HG03097 (cell line): ENCODE measurements around the gene ANXA2.
"Not testable (repeated sequence)": the region's sequence is repeated elsewhere in the genome, so short reads cannot be mapped to it uniquely, and the experiment has no call there.

Experiments
- ATAC-seq: cut with Tn5 transposase; IDR thresholded peaks from one replicate; pipeline ENCODE4 v1.9.1; 2021; ENCODE audit not compliant: unreplicated experiment, low FRiP score

ANXA2 gene

DNA sequence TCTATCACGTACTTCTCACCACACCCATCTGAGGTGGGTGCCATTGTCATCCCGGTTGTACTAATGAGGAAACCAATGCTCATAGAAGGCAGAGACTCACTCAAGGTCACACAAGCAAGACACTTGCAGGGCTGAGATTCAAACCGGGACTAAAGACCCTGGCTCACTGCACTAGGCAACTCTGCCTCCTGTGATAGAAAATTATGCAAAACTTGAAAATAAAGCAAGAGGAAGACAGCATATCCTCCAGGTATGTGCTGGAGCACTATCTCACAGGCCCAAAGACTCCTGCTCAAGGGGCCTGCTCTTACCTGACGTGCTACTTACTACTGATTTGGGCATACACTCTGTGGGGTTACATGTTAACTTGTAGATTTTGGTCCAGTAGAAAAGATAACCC lies 25.6 kb downstream of the ANXA2 start:
- ATAC-seq: no peak

DNA sequence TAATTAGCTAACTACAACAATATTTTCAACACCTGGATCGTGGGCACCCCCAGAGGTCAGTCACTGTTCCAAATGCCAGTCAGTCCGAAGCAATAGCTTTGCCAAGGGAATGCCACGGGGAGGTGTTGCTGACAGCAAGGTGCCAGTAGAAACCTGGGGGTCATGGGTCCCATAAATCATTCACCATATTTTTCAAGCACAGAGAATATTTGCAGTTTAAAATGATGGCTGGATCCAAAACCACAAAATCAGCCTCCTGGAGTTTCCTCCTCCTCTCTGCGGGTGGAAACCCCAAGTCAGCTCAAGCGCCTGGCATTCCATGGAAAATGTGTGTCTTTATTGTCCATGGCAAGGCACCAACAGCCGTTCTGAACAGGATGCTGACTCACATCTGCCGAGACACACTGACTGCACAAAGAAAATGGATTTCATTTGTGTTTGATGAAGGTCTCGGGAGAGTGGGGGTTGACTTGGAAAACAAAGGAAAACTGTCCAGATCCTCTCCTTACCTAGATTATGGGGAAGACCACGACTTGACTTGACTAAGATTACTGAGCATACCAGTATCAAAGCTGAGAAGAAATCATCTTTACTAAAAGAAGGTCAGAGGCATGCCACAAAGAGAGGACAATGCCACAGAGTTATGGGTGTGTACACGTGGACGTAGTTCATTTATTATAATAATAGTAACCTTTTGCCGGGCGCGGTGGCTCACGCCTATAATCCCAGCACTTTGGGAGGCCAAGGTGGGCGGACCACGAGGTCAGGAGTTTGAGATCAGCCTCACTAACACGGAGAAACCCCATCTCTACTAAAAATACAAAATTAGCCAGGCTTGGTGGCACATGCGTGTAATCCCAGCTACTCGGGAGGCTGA lies 26.4 kb downstream of the ANXA2 start:
- no peak for ATAC-seq

DNA sequence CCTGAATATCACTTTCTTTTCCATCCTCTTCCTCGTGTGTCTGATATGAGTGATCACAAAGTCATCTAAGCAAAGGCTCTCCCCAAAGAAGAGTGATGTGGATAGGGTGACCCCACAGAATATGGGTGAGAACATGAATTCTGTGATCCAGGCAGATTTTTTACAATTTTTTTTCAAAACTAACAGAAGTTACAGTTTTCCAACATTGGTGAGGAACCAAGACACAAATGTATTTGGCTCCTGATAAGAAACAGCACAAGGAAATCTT lies 27.0 kb downstream of the ANXA2 start:
- no peak for ATAC-seq

DNA sequence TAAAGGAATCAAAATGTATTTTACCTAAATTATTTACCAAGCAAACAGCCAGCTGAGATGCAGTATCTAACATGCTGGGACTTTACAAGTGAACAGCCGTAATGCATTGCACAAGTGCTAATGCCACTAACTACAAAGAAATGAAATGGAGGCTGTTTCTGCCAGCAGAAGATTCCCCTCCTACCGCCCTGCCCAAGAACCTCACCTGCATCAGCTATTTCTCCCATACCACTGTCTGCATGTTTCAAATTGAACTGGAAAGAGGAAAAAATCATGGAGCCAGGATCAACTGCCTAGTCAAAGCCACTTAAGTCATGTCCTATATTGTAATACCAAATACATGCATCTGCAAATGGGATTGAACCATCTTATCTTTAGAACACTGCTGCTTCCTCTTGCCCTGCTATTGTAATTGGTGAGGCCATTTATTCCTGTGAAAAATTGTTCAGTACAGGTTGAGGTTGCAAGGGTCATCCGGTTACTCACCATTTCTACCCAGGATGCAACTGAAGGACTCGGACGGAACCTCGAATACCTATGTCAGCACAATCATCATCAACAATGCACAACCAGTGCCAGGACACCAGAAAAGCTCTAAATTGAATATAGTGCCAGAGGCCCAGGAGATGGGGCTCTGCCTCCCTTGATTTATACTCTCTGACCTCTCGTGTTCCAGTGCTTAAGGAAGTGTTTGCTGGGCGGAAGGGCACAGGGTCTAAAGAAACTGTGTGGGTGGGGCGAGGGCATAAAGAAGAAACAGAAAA lies 27.5 kb downstream of the ANXA2 start:
- no peak for ATAC-seq

DNA sequence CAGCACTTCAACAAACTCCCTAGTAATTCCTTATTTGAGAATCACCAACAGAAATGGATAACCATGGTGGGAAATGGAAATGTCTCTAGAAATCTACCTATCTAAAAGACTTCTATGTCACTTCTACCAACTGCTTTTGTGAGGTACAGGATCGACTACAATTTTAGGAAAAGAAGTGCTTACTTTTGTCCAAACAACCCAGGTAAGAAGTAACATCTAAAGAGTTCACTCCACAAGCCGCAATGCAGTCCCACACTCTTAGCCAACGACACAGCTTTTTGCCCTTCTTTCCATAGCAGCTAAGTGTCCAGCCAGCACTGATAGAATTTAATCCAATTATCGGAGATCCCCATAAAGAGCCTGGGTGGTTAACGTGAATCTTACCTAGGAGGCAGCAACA lies 28.1 kb downstream of the ANXA2 start:
- ATAC-seq: no peak

DNA sequence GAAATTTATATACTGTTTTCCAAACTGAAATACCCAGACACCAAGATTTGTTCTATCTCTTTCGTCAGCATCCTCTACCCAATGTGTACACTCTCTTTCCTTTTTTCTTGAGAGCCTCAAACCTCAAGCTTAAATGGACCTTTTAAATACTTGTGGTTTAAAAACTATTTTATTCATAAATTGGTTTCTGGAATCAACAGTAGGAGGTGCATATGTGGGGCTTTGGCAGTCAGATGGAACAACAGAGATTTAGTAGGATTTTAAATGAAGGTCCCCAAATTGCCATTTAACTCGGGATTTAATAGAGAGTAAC lies 33.2 kb downstream of the ANXA2 start:
- no peak for ATAC-seq

DNA sequence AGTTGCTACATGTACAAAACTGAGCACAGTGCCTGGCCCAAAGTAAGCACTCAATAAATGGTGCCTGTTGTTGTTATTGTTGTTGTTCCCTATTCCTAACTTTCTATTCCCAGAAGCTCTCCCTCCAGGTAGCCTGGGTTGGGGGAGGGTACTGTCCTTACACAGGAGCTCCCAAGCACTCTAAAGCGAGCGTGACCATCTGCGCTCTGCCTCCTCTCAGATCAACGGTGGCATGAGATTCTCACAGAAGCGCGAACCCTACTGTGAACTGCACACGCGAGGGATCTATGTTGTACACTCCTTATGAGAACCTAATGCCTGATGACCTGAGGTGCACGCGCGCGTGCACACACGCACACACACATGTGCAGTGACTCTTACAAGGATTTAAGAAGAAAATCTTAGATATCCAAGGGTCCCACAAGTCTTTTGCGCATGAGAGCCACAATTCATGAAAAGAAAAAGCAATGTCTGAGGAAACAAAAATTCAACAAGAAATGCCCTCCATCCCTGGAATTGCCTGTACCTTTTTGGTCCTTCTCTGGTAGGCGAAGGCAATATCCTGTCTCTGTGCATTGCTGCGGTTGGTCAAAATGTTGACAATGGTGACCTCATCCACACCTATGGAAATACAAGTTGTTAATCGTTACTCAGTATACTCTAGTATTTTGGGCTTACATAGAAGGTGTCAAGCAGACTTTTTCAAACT lies 33.7 kb downstream of the ANXA2 start:
- ATAC-seq: no peak

DNA sequence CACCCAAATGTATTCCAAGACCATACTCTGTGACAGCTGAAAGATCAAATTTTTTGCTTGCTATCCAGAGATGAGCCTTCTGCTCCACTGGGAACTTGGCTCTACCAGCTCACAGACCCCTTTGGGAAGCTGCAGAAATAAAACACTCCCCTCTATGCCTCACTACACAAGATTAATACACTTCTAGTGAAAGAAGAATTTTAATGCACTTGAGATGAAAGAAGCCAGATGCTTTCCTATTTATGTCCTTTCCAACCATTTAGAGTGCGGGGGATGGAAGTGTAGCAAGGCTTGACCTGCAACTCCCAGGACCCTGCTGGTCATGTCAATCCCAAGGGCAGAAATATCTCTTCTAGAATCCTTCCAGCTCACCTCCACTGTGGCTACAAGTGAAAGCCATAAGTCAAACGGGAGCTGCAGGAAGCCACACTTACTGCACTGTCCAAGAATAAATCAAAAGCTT lies 34.7 kb downstream of the ANXA2 start:
- no peak for ATAC-seq

DNA sequence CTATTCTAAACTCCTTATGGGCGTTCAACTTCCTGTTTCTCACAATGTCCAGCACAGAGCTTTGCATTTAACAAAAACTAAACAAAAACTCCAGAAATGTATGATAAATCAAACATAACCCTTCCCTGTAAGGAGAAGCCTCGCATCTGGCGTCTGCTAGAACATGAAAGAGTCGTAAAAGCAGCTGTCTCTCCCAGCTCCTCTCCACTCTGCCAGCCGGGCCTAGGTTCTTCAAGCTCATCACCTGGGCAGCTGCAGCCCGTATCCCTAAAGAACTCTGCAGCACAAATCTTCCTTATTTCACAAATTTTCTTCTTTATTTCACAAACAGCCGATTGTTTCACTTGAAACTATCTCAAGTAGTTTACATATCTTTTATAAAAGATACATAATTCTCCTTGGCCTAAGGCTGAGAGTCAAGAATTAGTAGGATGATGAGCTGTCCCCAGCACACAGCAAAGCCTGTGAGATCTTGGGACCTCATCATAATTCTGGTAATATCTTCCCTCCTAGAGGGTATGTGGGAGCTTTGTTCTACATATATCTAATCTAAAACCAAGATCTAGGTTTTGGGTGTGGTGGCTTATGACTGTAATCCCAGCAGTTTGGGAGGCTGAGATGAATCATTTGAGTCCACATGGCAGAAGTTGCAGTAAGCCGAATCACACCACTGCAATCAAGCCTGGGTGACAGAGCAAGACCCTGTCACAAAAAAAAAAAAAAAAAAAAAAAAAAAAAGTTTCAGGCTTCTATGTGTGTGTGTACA lies 35.3 kb downstream of the ANXA2 start:
- ATAC-seq: no peak

DNA sequence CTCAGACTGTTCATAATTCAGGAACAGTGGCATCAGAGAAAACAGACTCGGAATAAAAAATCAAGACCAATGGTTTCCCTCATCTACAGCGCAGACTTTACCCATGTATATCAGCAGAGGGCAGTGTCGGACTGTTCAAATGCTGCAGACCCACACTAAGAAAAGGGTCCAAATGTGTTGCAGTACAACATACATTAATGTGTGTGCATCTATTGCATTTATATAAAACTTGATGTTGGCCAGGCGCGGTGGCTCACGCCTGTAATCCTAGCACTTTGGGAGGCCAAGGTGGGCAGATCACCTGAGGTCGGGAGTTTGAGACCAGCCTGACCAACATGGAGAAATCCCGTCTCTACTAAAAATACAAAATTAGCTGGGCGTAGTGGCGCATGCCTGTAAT lies 38.0 kb downstream of the ANXA2 start:
- not testable (repeated sequence) for ATAC-seq

DNA sequence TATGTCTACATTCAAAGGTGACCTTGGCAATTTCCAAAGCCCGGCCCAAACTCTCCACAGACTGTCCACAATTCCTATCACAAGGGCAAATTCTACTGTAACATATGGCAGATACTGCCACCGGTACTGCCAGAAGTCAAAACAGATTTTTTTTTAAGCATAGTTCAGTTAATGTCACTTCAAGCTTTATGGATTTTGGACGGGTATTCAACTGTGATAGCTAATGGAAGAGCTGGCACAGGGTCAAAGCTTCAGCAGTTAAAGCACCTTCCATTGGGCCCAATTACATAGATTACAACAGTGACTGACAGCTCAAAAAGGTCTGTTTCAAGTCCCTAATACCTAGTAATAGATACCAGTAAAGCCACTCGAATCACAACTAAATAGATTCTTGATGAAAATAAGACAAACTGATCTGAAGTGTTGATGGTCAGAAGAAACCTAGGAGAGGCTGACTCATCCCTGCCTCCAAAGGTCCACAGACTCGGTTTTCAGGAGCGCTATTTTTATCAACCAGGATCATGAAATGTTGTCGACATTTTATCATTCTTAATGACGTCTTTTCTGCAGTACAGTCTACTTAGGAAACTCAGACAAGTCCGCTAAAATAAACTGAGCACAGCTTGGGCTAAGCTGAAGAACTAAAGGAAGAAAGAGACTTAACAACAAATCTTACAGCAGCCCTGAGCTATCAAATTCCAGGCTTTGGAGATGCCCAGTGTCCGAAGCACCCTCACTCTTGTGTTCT lies 38.7 kb downstream of the ANXA2 start:
- no peak for ATAC-seq

DNA sequence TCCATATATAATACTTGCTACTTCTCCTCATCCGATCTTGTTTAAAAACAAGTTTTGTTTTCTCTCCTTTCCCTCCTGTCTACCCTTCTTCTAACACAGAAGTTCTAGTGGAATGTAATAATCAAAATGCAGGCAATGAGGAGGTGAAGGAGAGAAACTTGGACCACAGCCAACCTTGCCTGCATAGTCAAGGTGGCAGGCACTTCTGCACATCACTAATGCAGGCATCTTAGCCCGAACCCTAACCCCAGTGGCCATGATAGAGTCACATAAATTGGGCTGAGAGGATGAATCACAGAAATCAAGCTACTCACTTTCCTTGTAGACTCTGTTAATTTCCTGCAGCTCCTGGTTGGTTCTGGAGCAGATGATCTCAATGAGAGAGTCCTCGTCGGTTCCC lies 41.0 kb downstream of the ANXA2 start:
- ATAC-seq: no peak

DNA sequence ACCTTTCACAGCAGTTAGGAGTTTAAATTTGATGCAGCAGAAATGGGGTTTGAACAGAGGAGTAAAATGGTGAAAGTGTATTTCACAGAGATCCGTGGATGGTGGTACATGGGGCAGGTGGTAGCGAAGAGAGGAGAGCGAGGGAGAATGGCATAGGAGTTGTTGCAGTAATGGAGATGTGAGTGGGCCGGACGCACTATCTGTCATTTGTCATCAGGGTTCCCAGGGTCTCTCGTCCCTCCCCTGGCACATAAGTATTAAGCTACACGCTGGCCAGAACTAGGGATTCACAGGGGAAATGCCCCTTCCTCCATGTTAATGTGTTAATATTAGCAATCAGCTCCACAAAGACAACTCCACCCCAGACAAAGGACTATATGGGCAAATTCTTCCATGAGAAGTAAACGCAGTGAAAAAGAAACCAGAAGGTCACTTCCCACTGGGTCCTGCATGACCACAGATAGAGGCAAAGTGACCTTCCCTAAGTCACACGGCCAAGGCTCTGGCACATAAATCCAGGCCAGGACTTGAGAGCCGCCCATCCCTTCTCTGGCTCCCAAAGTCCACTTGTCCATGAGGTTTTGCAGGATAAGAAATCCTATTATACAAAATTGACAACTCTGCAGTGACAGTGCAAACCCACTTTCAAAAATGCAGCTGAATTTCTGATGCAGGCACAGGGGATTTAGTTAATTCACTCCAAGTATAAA lies 42.5 kb downstream of the ANXA2 start:
- ATAC-seq: no peak

DNA sequence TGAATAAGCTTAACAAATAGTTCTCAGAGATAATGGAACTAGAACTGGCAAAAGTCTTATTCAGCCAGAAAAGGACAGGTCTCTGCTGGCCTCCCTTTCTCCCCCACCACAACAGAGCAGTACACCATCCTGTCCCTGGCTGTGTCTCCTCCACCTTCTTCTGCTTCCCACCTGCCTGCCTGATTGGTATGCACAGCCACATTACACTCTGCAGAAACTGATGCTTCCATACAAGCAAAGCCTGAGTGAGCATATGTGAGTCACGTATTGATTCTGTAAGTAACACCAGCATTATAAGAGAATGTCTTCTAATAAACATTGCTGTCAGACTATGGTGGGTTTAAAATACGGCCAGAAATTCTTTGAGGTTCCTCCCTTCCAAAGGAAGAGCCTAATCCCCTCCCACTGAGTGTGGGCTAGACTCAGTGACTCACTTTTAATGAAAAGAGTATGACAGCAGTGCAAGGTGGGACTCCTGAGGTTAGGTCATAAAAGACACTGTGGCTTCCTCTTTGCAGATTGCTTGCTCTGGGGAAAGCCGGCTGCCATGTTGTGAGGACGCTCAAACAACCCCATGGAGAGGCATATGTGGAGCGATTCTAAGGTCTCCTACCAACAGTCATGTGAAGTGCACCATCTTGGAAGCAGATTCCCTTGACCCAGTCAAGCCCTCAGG lies 44.4 kb downstream of the ANXA2 start:
- ATAC-seq: no peak

DNA sequence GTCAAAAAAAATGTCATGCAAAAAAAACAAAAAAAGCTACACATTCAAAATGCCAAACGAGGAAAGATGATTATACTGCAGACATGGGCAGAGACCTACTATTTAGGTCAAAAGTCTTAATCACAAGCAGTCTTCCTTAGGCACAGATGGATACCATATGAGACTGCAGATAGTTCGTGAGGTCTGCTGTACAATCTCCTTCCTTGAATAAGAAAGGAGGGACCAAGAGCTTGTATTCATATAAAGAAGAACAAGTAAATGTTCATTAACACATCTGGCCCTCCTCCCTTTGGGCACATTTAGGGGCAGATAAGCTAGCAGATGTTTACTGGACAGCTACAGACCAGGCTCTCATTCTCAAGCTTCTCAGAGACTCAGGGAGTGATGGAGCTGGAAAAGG lies 45.3 kb downstream of the ANXA2 start:
- no peak for ATAC-seq

DNA sequence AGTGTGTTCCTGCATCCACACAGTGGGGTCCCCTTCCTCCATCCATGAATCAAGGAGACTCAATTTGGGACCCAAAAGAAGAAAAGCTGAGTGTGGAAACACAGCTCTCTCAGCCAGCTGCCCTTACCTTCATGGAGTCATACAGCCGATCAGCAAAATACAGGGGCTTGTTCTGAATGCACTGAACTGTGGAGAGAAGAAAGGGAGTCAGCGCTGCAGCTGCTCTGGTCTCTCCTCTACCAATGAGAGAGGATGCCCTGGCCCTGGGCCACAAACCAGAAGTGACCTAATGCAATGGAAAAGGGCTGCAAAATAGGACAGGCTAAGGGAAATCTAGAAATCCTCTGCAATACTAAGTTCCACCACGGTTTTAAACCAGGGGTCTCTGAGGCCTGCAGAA lies 46.7 kb downstream of the ANXA2 start:
- no peak for ATAC-seq

DNA sequence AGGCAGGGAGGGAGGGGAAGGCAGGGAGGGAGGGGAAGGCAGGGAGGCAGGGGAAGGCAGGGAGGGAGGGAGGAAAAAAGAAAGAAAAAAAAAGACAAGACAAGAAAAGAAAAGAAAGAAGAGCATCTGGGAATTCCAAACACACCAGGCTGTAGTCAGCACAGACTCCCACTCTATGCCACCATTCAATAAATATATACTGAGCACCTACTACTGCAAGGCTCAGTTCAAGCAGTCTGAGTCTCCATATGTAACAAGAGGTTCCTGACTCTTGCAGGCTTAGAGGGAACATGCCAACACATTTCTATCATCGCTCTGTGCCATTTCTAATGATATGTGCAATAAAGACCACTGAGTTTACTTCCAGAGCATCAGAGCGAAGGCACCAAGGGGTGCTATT lies 47.7 kb downstream of the ANXA2 start:
- ATAC-seq: no peak

DNA sequence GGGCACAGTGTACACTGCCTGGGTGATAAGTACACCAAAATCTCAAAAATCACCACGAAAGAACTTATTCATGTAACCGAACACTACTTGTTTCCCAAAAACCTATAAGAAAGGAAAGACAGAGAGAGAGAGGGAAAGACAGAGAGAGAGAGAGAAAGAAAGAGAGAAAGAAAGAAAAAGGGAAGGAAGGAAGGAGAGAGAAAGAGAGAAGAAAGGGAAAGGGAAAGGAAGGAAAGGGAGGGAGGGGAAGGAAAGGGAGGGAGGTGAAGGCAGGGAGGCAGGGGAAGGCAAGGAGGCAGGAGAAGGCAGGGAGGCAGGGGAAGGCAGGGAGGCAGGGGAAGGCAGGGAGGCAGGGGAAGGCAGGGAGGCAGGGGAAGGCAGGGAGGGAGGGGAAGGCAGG lies 48.2 kb downstream of the ANXA2 start:
- no peak for ATAC-seq

DNA sequence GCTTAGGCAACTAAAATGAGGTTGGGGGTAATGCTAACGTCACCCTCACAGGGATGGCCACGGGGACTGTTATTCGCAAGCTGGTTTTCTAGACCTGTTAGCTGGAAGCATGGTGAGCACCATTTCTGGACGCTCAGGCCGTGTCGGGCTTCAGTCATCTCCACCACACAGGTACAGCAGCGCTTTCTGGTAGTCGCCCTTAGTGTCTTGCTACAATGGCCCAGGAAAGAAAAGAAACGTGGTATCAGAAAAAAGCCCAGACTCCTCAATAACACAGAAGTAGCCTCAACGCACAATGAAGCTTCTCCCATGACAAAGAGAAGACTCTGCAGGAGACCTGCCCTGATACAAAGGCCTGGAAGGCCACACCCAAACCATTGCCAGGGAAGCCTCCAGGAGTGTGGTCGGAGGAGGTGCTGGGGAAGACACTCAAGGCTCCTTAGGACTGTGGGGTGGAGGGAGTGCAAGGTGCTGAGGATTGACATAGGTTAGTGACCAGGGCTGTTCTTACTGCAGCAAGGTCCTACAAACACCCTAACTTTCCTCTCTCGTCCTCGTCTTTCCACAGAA lies 50.2 kb downstream of the ANXA2 start:
- no peak for ATAC-seq
